KOPT-K1 (cell line): Measurements from ENCODE around the gene TVP23A.

ENCODE experiments used
- H3K27ac ChIP-seq: fragments of 200-600 bp; sonication (generic); 2 replicates; pipeline ENCODE4 v1.5.1; 2016; ENCODE audit warnings: antibody characterized with exemption, mild to moderate bottlenecking, low read depth, low read length; ENCODE audit not compliant: poor library complexity, severe bottlenecking
- H3K36me3 ChIP-seq: fragments of 200-600 bp; sonication (generic); 2 replicates; pipeline ENCODE4 v1.5.1; 2017; ENCODE audit warnings: antibody characterized with exemption, mild to moderate bottlenecking, low read length, moderate library complexity; ENCODE audit not compliant: insufficient read depth
- H3K9me3 ChIP-seq: fragments of 200-600 bp; sonication (generic); 2 replicates; pipeline ENCODE4 v1.5.1; 2017; ENCODE audit warnings: antibody characterized with exemption, low read length, mild to moderate bottlenecking; ENCODE audit not compliant: insufficient read depth, poor library complexity, severe bottlenecking

TVP23A gene

GRCh38 chr16:10737068-10737625 lies 81.4 kb downstream of the TVP23A start:
- Histone ChIP-seq H3K36me3 (no peaks in the 10 kb centered on the region), H3K27ac (no peak overlapping the region), H3K9me3 (no peaks in the 10 kb centered on the region)

GRCh38 chr16:10731790-10732189 lies 86.8 kb downstream of the TVP23A start:
- H3K27ac ChIP-seq = no peak overlapping the region
- no peaks in the 10 kb centered on the region for H3K36me3 ChIP-seq
- H3K9me3 ChIP-seq = no peaks in the 10 kb centered on the region

- Histone ChIP-seq H3K27ac (no peak overlapping the region), H3K9me3 (no peaks in the 10 kb centered on the region), H3K36me3 (no peaks in the 10 kb centered on the region)
Observed at GRCh38 chr16:10729104-10730048, 89.2 kb downstream of the TVP23A start.

- Histone ChIP-seq H3K27ac (no peak overlapping the region), H3K9me3 (no peaks in the 10 kb centered on the region), H3K36me3 (no peaks in the 10 kb centered on the region)
Observed at GRCh38 chr16:10728003-10728887, 90.3 kb downstream of the TVP23A start.
